Measurements from ENCODE around the gene TRIO.

TRIO gene

DNA sequence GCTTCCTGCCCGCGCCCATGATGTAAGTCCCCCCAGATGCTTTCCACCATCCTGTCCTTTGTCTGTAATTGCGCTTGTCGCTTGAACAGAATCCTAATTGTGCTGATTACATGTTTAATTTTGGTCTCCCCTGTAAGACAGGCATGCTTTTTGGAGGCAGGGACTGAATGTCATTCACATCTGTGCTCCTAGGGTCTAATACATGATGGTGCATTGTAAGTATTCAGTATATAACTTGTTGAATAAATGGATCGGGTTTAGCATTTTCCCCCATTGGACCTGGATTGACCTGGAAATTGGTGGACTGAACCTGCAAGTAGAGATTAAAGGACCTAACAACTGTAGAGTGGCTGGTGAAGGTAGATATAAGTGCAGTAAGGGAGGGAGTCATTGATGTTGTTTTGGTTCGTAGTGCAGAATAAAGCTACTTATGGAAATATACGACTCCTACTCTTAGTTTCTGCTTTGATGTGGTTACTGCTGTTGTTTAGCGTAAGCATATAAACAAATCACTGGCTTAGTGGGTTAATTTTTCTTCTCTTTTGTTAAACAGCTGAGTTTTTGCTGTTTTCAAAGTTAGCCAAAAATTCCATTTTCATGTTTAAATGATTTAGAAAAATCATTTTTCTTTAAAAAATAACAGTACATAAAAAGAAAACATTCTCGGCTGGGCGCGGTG, 57.3 kb downstream of the TRIO start:
- H3K27me3 ChIP-seq (ENCODE audit: control insufficient read depth in 3 of 3, insufficient read depth in 3 of 3, low read depth in 1 of 3, low read length in 3 of 3) = no peaks in the 10 kb centered on the region
- H3K18ac ChIP-seq (ENCODE audit: low read length) = no peak overlapping the region
- H3K4me1 ChIP-seq (ENCODE audit: control insufficient read depth in 2 of 2, insufficient read depth in 1 of 2, low read depth in 1 of 2, low read length in 2 of 2) = peaks cover 16 to 19% of the 10 kb centered on the region in 2 donors
- H2BK5ac ChIP-seq (ENCODE audit: low read length) = no peak overlapping the region
- H3K4me2 ChIP-seq (ENCODE audit: insufficient read depth, low read length, poor library complexity, severe bottlenecking) = no peak overlapping the region
- H2BK120ac ChIP-seq (ENCODE audit: low read depth, low read length) = no peak overlapping the region
- H2BK15ac ChIP-seq (ENCODE audit: low read length) = no peak overlapping the region
- no peak overlapping the region for H2AK5ac ChIP-seq (ENCODE audit: low read depth, low read length)
- DNase-seq (ENCODE audit: low spot score) = no peak
- peaks cover 9% of the 10 kb centered on the region for H3K79me1 ChIP-seq (ENCODE audit: low read depth, low read length)
- H3K4me3 ChIP-seq (ENCODE audit: low read length in 2 of 2) = peak overlapping the region in 1 of 2 donors; percentile 44
- H3K23ac ChIP-seq (ENCODE audit: low read depth, low read length, poor library complexity) = no peak overlapping the region
- no peak overlapping the region for H3K9ac ChIP-seq (ENCODE audit: low read depth, low read length, poor library complexity)
- H4K91ac ChIP-seq (ENCODE audit: low read depth, low read length, poor library complexity) = no peak overlapping the region
- H2BK12ac ChIP-seq (ENCODE audit: low read length) = no peak overlapping the region
- WGBS, 2 donors (ENCODE audit: extremely low coverage in 2 of 2, insufficient read length in 2 of 2, insufficient replicate concordance in 1 of 2) = 100% methylated on average over 1 of the region's 11 CpGs; no CpG with 5 or more reads in 1 of the 2 donors
- H3K27ac ChIP-seq (replicated peaks; ENCODE audit: low read length) = no peak overlapping the region
- no peak overlapping the region for H2AFZ ChIP-seq (ENCODE audit: low read length)
- no peaks in the 10 kb centered on the region for H3K36me3 ChIP-seq (replicated peaks in 1 of 2; ENCODE audit: control insufficient read depth in 2 of 2, insufficient read depth in 2 of 2, low read length in 2 of 2)
- H3K9me3 ChIP-seq (replicated peaks in 1 of 2; ENCODE audit: control insufficient read depth in 2 of 2, insufficient read depth in 1 of 2, low read depth in 1 of 2, low read length in 2 of 2) = peaks cover 0 to 7% of the 10 kb centered on the region in 2 donors
- no peak overlapping the region for H3K14ac ChIP-seq (ENCODE audit: low read length)
- H4K8ac ChIP-seq (ENCODE audit: low read depth, low read length) = no peak overlapping the region
- no peak overlapping the region for H3K4ac ChIP-seq (ENCODE audit: low read length)

DNA sequence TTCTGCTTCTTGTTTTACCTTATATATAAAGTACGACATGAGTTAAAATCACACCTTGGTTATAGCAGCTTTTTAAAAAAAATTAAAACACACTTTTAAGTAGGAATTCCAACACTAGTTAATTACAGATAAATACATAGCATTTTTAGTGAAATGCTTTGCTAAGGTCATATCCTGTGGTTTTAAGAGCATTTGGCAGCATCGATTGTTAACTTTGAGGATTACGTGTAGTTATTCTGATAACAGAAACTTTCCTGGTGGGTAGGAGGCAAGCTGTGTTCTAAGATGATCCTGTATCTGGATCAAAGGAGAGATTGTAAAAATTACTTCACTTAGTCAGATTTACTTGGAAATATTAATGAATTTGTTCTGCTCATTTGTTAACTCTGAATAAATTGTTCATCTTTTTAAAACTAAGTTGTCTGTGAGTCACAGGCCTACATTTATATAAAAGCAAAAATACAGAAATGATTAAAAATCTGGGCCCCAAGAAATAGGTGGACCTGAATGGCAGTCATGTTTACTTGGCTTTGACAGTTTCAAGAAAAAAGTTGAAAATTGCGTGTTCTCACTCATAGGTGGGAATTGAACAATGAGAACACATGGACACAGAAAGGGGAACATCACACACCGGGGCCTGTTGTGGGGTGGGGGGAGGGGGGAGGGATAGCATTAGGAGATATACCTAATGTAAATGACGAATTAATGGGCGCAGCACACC, 58.3 kb downstream of the TRIO start:
- no peak overlapping the region for H2AFZ ChIP-seq (ENCODE audit: low read length)
- DNase-seq (ENCODE audit: low spot score) = no peak
- no peak overlapping the region for H2BK12ac ChIP-seq (ENCODE audit: low read length)
- H2BK15ac ChIP-seq (ENCODE audit: low read length) = no peak overlapping the region
- H3K27me3 ChIP-seq (ENCODE audit: control insufficient read depth in 3 of 3, insufficient read depth in 3 of 3, low read depth in 1 of 3, low read length in 3 of 3) = no peaks in the 10 kb centered on the region
- peaks cover 9% of the 10 kb centered on the region for H3K79me1 ChIP-seq (ENCODE audit: low read depth, low read length)
- H3K9me3 ChIP-seq (replicated peaks in 1 of 2; ENCODE audit: control insufficient read depth in 2 of 2, insufficient read depth in 1 of 2, low read depth in 1 of 2, low read length in 2 of 2) = peaks cover 0 to 7% of the 10 kb centered on the region in 2 donors
- H3K14ac ChIP-seq (ENCODE audit: low read length) = no peak overlapping the region
- no peak overlapping the region for H2BK120ac ChIP-seq (ENCODE audit: low read depth, low read length)
- no peak overlapping the region for H4K91ac ChIP-seq (ENCODE audit: low read depth, low read length, poor library complexity)
- no peak overlapping the region for H3K4me2 ChIP-seq (ENCODE audit: insufficient read depth, low read length, poor library complexity, severe bottlenecking)
- no peak overlapping the region for H2BK5ac ChIP-seq (ENCODE audit: low read length)
- H3K18ac ChIP-seq (ENCODE audit: low read length) = no peak overlapping the region
- H3K27ac ChIP-seq (replicated peaks; ENCODE audit: low read length) = no peak overlapping the region
- H4K8ac ChIP-seq (ENCODE audit: low read depth, low read length) = no peak overlapping the region
- peaks cover 14 to 19% of the 10 kb centered on the region in 2 donors for H3K4me1 ChIP-seq (ENCODE audit: control insufficient read depth in 2 of 2, insufficient read depth in 1 of 2, low read depth in 1 of 2, low read length in 2 of 2)
- H3K4me3 ChIP-seq (ENCODE audit: low read length in 2 of 2) = no peak overlapping the region
- no peak overlapping the region for H3K9ac ChIP-seq (ENCODE audit: low read depth, low read length, poor library complexity)
- no peaks in the 10 kb centered on the region for H3K36me3 ChIP-seq (replicated peaks in 1 of 2; ENCODE audit: control insufficient read depth in 2 of 2, insufficient read depth in 2 of 2, low read length in 2 of 2)
- no peak overlapping the region for H2AK5ac ChIP-seq (ENCODE audit: low read depth, low read length)
- WGBS, 2 donors (ENCODE audit: extremely low coverage in 2 of 2, insufficient read length in 2 of 2, insufficient replicate concordance in 1 of 2) = no CpG with 5 or more reads among the region's 7 CpGs
- H3K4ac ChIP-seq (ENCODE audit: low read length) = no peak overlapping the region
- H3K23ac ChIP-seq (ENCODE audit: low read depth, low read length, poor library complexity) = no peak overlapping the region

DNA sequence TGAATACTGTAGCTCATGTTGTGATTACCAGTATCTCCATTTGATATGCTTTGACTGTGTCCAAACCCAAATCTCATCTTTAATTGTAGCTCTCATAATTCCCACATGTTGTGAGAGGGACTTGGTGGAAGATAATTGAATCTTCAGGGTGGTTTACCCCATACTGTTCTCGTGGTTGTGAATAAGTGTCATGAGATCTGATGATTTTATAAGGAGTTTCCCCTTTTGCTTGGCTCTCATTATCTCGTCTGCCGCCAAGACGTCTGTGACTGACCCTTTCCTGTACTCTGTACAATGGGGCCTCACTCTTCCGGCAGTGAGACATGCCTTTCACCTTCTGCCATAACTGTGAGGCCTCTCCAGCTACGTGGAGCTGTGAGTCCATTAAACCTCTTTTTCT, 59.3 kb downstream of the TRIO start:
- Histone ChIP-seq H3K9me3 (replicated peaks in 1 of 2; ENCODE audit: control insufficient read depth in 2 of 2, insufficient read depth in 1 of 2, low read depth in 1 of 2, low read length in 2 of 2) (peaks cover 0 to 6% of the 10 kb centered on the region in 2 donors), H2BK5ac (ENCODE audit: low read length) (no peak overlapping the region), H3K79me1 (ENCODE audit: low read depth, low read length) (peaks cover 12% of the 10 kb centered on the region), H3K14ac (ENCODE audit: low read length) (no peak overlapping the region), H3K4me3 (ENCODE audit: low read length in 2 of 2) (no peak overlapping the region), H3K18ac (ENCODE audit: low read length) (no peak overlapping the region), H3K23ac (ENCODE audit: low read depth, low read length, poor library complexity) (no peak overlapping the region), H4K91ac (ENCODE audit: low read depth, low read length, poor library complexity) (no peak overlapping the region), H3K27ac (replicated peaks; ENCODE audit: low read length) (no peak overlapping the region), H2BK120ac (ENCODE audit: low read depth, low read length) (no peak overlapping the region), H2AFZ (ENCODE audit: low read length) (no peak overlapping the region), H3K4me1 (ENCODE audit: control insufficient read depth in 2 of 2, insufficient read depth in 1 of 2, low read depth in 1 of 2, low read length in 2 of 2) (peaks cover 13 to 19% of the 10 kb centered on the region in 2 donors), H3K4ac (ENCODE audit: low read length) (no peak overlapping the region), H3K4me2 (ENCODE audit: insufficient read depth, low read length, poor library complexity, severe bottlenecking) (no peak overlapping the region), H2BK12ac (ENCODE audit: low read length) (no peak overlapping the region), H3K27me3 (ENCODE audit: control insufficient read depth in 3 of 3, insufficient read depth in 3 of 3, low read depth in 1 of 3, low read length in 3 of 3) (no peaks in the 10 kb centered on the region), H2AK5ac (ENCODE audit: low read depth, low read length) (no peak overlapping the region), H4K8ac (ENCODE audit: low read depth, low read length) (no peak overlapping the region), H2BK15ac (ENCODE audit: low read length) (no peak overlapping the region), H3K9ac (ENCODE audit: low read depth, low read length, poor library complexity) (no peak overlapping the region), H3K36me3 (replicated peaks in 1 of 2; ENCODE audit: control insufficient read depth in 2 of 2, insufficient read depth in 2 of 2, low read length in 2 of 2) (no peaks in the 10 kb centered on the region)
- DNase-seq (ENCODE audit: low spot score) = no peak
- WGBS, 2 donors (ENCODE audit: extremely low coverage in 2 of 2, insufficient read length in 2 of 2, insufficient replicate concordance in 1 of 2) = no CpG with 5 or more reads among the region's 6 CpGs

DNA sequence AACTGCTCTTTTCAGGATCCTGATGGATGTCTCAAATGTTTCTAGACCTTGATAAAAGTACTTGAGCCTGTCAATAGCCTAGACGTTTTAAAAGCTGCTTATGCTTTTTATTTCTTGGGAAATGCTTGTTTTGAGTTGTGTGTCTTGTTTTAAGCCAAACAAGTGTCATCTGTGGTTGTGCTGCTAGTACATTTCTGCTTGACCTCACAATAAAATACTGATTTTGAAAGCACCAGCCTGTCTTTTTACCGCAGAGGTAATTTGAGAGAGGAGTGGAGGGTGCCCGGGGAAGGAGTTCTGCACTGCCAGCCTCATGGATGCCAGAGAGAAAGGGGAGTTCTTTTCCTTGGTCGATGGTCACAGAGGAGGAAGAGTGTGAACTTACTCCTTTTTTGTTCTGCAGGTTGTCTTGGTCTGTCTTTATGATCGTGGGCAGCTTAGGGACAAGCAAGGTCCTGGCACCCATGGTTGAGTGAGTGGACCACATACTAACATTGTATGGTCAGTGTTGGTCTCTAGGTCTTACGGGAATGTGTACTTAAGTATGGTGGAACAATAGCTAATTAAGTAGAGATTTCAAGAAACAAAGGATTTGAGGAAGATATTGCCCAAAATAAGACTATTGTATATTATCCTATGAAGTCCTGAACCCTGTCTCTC, 61.0 kb downstream of the TRIO start:
- H4K91ac ChIP-seq (ENCODE audit: low read depth, low read length, poor library complexity) = no peak overlapping the region
- H2BK5ac ChIP-seq (ENCODE audit: low read length) = no peak overlapping the region
- H3K18ac ChIP-seq (ENCODE audit: low read length) = no peak overlapping the region
- H2BK120ac ChIP-seq (ENCODE audit: low read depth, low read length) = no peak overlapping the region
- no peak overlapping the region for H3K14ac ChIP-seq (ENCODE audit: low read length)
- no peak overlapping the region for H2BK12ac ChIP-seq (ENCODE audit: low read length)
- H3K27ac ChIP-seq (replicated peaks; ENCODE audit: low read length) = no peak overlapping the region
- no peak overlapping the region for H2AK5ac ChIP-seq (ENCODE audit: low read depth, low read length)
- H3K36me3 ChIP-seq (replicated peaks in 1 of 2; ENCODE audit: control insufficient read depth in 2 of 2, insufficient read depth in 2 of 2, low read length in 2 of 2) = no peaks in the 10 kb centered on the region
- no peak overlapping the region for H3K23ac ChIP-seq (ENCODE audit: low read depth, low read length, poor library complexity)
- no peak overlapping the region for H3K4me2 ChIP-seq (ENCODE audit: insufficient read depth, low read length, poor library complexity, severe bottlenecking)
- no peak overlapping the region for H2AFZ ChIP-seq (ENCODE audit: low read length)
- no peak overlapping the region for H2BK15ac ChIP-seq (ENCODE audit: low read length)
- no peak overlapping the region for H3K4me3 ChIP-seq (ENCODE audit: low read length in 2 of 2)
- peaks cover 12% of the 10 kb centered on the region for H3K79me1 ChIP-seq (ENCODE audit: low read depth, low read length)
- no peak for DNase-seq (ENCODE audit: low spot score)
- no peaks in the 10 kb centered on the region for H3K27me3 ChIP-seq (ENCODE audit: control insufficient read depth in 3 of 3, insufficient read depth in 3 of 3, low read depth in 1 of 3, low read length in 3 of 3)
- H3K4ac ChIP-seq (ENCODE audit: low read length) = no peak overlapping the region
- no CpG with 5 or more reads among the region's 6 CpGs for WGBS, 2 donors (ENCODE audit: extremely low coverage in 2 of 2, insufficient read length in 2 of 2, insufficient replicate concordance in 1 of 2)
- H3K4me1 ChIP-seq (ENCODE audit: control insufficient read depth in 2 of 2, insufficient read depth in 1 of 2, low read depth in 1 of 2, low read length in 2 of 2) = peaks cover 11 to 19% of the 10 kb centered on the region in 2 donors
- no peak overlapping the region for H4K8ac ChIP-seq (ENCODE audit: low read depth, low read length)
- H3K9ac ChIP-seq (ENCODE audit: low read depth, low read length, poor library complexity) = no peak overlapping the region
- peaks cover 0 to 2% of the 10 kb centered on the region in 2 donors for H3K9me3 ChIP-seq (replicated peaks in 1 of 2; ENCODE audit: control insufficient read depth in 2 of 2, insufficient read depth in 1 of 2, low read depth in 1 of 2, low read length in 2 of 2)

Data from neuronal stem cell (in vitro differentiated cells).